ENCODE data around the gene BCAN.
"Not testable (repeated sequence)": the region's sequence is repeated elsewhere in the genome, so short reads cannot be mapped to it uniquely, and the experiment has no call there.

The BCAN gene, protein sequence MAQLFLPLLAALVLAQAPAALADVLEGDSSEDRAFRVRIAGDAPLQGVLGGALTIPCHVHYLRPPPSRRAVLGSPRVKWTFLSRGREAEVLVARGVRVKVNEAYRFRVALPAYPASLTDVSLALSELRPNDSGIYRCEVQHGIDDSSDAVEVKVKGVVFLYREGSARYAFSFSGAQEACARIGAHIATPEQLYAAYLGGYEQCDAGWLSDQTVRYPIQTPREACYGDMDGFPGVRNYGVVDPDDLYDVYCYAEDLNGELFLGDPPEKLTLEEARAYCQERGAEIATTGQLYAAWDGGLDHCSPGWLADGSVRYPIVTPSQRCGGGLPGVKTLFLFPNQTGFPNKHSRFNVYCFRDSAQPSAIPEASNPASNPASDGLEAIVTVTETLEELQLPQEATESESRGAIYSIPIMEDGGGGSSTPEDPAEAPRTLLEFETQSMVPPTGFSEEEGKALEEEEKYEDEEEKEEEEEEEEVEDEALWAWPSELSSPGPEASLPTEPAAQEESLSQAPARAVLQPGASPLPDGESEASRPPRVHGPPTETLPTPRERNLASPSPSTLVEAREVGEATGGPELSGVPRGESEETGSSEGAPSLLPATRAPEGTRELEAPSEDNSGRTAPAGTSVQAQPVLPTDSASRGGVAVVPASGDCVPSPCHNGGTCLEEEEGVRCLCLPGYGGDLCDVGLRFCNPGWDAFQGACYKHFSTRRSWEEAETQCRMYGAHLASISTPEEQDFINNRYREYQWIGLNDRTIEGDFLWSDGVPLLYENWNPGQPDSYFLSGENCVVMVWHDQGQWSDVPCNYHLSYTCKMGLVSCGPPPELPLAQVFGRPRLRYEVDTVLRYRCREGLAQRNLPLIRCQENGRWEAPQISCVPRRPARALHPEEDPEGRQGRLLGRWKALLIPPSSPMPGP

DNA sequence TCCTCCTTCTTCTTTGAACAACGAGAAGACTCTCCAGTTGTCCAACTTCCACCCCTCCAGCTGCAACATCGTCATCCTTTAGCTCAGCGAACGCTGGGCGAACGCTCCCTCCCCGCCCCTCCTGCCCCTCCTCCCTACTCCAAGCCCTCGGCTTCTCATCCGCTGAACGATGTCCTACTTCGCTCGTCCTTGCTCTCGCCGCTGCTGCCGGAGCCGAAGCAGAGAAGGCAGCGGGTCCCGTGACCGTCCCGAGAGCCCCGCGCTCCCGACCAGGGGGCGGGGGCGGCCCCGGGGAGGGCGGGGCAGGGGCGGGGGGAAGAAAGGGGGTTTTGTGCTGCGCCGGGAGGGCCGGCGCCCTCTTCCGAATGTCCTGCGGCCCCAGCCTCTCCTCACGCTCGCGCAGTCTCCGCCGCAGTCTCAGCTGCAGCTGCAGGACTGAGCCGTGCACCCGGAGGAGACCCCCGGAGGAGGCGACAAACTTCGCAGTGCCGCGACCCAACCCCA lies at the start of gene BCAN:
BCAN (plus strand) TSS at position 357 of the 504 bp plus-strand sequence. CDS start 3,938 bp downstream, outside the sequence.
- DNase-seq = peak; percentile 27

DNA sequence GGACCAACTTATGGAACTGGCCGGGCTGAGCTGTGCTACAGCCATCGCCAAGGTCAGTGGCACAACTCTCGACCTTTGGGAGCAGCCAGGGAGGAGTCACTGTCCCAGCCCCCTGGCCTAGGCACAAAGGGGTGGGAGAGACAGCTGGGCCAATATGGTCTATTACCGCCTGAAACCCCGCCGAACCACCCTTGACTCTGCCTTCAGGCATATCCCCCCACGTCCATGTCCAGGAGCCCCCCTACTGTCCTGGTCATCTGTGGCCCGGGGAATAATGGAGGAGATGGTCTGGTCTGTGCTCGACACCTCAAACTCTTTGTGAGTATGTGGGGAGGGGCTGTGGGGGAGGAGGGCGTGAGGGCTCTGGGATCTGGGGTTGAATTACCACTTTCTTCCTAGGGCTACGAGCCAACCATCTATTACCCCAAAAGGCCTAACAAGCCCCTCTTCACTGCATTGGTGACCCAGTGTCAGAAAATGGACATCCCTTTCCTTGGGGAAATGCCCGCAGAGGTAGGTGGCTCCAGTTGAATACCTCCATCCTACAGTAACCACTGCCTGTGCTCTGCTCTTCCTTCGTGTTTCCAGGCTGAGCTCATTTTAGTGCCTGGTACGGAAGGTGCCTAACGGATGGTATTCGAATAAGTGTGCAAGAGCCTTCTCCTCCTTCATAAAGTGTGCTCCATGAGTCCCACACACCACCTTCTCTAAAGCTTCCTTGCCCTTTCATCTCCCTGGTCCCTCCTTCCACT lies 49.6 kb upstream of the BCAN start:
- DNase-seq = no peak

DNA sequence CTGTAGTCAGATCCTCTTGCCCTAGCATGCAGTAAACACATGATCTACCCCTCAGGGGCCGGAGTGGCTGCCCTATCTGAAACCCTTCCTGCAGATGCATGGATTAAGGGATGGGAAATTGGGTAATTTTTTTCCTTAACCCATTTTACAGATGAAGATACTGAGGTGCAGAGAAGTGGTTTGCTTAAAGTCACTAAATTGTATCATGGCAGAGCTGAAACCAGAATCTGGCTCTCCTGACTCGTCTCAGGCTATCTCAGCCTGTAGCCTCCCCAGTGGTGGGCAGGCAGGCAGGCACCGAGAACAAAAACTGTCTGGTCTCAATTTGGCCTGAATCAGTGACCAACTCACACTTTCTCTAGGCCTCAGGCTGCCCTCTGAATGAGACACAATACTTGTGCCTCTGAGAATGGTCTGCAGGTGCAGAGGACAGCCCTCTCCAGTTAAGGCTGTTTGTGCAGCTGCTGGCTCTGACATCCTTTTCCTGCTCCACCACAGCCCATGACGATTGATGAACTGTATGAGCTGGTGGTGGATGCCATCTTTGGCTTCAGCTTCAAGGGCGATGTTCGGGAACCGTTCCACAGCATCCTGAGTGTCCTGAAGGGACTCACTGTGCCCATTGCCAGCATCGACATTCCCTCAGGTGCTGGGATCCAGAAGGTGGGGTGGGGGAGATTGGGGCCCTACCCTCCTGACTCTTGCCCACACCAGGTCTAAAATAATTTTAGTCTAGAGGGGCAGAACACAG lies 48.8 kb upstream of the BCAN start:
- DNase-seq = no peak

DNA sequence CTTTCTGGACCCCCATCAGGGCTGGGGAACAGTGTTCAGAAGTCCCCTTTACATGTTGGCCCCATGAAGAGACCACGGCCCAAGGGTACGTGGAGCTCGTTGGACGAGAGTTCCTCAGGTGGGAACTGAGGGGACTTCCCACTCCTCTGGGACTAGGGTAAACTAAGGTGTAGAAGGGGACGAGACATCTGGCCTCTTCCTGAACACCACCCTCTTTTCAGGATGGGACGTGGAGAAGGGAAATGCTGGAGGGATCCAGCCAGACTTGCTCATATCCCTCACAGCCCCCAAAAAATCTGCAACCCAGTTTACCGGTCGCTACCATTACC lies 48.3 kb upstream of the BCAN start:
- DNase-seq = no peak

DNA sequence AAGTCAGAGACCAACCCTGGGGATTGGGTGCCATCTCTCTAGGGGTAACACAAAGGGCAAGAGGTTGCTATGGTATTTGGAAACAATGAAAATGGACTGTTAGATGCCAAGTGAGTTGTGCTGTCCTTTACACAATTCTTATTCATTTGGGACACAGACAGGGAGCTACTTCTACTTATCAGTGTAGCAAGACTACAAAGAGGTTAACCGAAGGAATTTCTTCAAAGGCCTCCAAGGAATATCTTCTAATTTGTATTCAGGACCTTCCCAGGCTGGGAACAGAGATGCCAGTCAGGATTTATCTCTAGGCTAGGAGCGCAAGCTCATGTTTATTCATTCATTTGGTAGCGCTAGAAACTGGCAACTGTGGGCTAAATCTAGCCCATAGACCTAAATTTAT lies 47.7 kb upstream of the BCAN start:
- no peak for DNase-seq

DNA sequence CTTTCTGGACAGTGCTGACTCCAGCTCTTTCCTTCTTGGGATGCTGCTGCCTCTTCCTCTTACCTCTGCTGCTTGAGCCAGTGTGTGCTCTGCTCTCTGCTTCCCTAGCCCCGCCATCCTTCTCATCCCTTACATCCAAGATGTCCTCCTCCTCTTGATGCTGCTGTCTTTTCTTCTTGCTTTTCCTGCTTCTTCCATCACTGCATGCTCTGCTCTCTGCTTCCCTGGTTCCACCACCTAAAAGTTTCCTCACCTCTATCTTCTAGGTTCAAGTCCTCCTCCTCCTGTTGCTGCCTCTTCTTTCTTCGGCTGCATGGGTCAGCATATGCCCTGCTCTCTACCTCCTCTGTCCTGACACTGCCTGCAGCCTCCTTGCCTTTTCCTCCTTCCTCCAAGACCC lies 46.9 kb upstream of the BCAN start:
- DNase-seq = no peak

DNA sequence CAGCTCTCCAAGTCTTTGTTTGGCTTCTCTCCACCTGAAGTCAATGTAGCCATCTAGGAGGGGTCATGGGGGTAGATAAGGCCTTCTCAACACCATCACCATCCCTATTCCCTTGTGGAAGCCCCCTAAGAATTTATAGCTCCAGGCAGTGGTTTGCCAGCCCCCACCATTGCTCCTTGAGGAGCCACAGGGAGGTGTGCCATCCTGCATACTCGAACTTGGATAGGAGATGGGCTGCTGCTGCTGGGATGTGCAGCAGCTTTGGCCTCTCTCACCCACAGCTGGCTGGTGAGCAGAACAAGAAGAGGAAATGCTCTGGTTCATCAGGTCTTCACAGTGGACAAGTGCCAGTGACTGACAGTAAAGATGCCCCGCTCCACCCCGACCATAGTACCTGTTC lies 45.5 kb upstream of the BCAN start:
- DNase-seq = no peak

DNA sequence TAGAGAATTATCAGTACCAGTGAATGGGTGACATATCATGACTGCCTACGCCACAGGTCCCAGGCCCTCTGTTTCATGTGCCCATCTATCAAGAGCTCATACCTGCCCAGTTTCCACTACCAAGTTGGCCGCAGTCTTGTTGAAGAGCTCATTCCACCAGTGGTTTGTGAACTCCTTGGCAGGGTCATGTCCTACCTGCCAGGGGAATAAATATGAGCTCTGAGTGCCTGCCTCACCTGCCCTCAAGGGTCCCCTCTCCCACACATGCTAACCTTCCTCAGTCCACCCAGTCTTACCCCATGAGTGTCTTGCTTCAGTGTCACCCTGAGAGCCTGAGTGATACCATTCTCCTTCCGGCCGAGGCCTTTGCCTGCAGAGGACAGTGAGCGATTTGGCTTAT lies 43.8 kb upstream of the BCAN start:
- DNase-seq = no peak

DNA sequence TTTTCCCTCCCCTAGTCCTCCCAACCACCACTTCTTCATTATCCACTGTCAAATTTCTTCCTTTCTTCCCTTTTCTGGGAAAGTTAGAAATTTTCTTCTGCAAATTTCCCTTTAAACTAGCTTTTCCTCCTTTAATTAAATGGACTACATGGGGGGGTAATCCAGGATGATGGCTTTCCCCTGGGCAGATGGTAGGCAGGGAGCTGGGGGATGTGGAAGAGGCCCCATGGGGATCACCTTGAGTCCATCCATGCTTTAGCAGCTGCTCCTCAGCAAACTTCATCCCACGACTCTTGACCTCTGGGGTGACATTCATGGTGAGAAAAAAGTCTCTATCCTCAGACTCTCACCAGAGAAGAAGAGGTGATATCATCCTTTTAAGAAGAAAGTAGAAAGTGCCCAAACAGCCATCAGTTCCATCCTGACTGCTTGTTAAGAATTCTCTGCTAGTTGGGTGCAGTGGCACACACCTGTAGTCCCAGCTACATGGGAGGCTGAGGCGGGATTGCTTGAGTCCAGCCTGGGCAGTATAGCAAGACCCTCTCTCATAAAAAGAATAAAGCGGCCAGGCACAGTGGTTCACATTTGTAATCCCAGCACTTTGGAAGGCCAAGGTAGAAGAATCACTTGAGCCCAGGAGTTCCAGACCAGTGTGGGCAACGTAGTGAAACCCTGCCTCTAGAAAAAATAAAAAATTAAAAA lies 43.0 kb upstream of the BCAN start:
- DNase-seq = no peak

DNA sequence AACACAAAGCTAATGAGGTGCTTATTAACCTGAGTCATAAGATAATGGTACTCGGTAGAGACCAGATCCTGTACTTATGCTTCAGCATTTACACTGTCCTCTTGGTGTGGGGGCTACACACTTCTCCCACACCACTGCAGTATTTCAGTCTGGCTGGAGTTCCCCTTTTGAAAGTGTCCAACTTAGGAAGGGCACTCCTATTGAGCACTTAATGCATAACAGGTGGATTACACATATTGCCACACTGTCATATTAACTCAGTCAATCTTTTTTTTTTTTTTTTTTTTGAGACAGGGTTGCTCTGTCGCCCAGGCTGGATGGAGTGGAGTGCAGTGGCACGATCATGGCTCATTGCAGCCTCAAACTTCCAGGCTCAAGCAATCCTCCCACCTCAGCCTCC lies 42.1 kb upstream of the BCAN start:
- no peak for DNase-seq

DNA sequence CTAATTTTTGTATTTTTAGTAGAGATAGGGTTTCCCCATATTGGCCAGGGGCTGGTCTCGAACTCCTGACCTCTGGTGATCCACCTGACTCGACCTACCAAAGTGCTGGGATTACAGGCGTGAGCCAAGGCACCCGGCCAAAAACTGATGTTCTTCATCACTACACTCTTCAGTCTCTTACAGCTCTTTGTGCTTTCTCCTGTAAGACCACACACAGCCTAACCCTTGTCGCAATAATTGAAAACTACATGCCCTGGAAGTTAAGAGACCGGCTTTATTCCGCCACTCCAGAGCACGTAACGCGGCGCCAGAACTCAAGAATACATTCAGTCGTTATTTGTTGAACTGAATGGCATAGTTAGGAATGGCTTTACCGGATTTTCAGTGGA lies 41.2 kb upstream of the BCAN start:
- DNase-seq = no peak

DNA sequence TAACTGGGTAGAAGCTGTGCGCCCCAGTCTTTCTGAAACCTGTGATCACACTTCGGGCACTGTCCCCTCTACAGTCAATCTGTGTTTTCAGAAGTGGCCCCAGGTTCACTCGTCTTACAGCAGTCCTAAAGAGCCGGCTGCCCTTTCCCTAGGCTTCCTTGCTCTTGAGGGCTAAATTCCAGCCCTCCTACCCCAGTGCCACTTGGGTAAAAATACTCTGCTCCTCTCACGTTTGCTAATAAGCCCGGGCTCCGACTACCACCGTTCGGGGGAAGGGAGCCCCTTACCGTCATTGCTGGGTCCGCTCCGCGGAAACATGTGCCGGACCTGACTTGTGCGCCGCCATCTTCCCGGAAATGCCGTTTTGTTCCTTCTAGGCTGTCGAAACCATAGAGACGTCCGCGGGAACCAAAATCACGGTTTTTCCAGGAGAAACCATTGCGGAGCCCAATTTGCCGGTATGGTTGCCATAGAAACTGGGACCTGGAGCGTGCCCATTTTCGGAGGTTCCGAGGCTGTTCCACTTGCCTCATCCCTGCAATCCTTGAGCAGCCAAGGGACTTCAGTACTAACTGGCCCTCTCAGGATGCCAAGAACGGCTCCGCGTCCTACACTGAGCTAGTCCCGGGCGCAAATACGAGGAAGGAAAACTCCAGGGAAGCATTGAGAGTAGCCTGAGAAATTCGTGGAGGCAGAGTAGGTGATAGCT lies 40.6 kb upstream of the BCAN start, which contains the start of gene GPATCH4:
GPATCH4 (minus strand) TSS at position 358 of the 709 bp plus-strand sequence.
- DNase-seq = peak; percentile 81

DNA sequence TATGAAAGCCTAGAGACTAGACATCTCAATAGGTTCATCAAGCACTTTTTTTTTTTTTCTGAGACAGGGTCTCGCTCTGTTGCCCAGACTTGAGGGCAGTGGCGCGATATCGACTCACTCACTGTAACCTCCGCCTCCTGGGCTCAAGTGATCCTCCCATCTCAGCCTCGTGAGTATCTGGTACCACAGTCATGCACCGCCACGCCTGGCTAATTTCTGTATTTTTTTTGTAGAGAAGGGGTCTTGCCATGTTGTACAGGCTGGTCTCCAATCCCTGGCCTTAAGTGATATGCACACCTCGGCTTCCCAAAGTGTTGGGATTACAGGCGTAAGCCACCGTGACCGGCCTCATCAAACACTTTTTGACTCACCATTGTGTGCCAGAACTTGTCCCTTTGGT lies 40.0 kb upstream of the BCAN start:
- DNase-seq = no peak

DNA sequence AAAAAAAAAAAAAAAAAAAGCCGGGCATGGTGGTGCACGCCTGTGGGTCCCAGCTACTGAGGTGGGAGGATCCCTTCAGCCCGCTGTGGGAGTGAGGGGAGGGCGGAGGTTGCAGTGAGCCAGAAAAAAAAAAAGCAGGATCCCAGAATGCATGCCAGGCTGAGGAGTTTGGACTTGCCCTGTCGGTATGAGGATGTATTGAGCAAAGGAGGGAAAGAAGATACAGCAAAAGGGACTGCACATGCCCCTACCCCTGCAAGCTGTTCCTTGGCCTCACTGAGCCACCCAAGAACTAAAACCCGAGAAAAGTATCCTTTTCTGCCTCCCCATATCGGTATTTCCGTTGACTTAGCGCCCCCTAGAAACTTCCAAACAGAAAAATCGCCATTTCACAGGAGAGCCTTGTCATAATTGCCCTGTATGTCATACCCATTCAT lies 39.3 kb upstream of the BCAN start:
- no peak for DNase-seq

DNA sequence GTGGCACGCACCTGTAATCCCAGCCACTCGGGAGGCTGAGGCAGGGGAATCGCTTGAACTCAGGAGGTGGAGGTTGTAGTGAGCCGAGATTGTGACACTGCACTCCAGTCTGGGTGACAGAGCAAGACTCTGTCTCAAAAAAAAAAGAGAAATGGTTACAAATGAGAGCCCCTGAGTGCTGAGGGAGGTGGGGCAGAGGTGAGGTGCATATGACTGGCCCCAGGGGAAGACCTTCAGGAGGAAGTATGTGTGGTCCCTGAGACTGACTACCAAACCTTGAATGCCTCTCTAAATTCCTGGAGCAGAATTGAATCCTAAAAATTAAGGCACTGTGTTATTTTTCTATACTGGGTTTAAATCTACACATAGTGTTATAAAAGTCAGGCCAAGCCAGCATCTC lies 34.6 kb upstream of the BCAN start:
- DNase-seq = not testable (repeated sequence)

DNA sequence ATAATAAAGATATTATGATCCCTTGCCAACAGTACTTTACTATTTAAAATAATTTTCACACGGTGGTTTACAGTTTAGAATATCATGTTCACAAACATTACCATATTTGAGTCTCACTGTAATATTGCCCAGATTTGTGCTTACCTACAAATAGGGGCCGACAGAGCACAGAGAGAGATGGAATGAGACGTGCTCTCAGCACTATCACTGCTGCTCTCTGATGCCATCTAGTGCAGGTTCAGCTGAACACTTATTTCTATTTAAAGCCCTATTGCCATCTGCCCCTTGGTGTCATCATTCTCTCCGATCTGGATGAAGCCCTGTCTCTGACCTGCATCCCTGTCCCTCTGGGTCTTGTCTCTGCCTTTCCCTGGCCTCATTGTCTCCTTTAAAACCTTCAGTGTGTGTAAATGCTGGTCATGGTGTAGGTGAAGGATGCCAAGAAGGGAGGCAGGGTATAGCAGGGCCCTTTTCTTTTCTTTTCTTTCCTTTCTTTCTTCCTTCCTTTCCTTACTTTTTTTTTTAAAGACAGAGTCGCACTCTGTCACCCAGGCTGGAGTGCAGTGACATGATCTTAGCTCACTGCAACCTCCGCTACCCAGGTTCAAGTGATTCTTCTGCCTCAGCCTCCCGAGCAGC lies 33.8 kb upstream of the BCAN start:
- peak; percentile 76 for DNase-seq

DNA sequence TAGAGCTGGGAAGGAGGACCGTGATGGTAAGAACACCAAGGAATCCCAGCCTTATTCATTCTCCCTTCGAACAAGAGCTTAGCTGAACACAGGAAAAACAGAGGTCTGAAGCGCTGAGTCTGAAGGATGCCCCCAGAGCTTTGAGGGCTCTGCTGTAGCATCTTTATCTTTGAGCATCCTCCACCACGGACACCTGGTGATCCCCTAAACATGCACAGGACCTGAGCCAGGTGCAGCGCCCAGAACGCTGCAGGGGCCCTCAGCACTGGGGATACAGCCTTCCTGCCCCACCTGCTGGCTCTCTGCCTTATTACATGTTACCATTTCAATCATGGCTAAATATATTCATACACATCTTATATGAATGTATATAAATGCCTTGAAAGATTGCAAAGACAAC lies 32.9 kb upstream of the BCAN start:
- peak; percentile 42 for DNase-seq

DNA sequence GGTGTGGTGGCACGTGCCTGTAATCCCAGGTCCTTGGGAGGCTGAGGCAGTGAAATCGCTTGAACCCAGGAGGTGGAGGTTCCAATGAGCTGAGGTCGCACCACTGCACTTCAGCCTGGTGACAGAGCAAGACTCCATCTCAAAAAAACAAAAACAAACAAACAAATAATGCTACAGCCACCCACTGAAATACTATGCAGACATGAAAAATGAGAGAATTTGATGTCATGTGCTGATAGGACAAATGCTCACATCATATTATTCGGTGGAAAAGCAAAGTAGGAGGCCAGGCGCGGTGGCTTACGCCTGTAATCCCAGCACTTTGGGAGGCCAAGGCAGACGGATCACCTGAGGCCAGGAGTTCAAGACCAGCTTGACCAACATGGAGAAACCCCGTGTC lies 31.8 kb upstream of the BCAN start:
- not testable (repeated sequence) for DNase-seq

DNA sequence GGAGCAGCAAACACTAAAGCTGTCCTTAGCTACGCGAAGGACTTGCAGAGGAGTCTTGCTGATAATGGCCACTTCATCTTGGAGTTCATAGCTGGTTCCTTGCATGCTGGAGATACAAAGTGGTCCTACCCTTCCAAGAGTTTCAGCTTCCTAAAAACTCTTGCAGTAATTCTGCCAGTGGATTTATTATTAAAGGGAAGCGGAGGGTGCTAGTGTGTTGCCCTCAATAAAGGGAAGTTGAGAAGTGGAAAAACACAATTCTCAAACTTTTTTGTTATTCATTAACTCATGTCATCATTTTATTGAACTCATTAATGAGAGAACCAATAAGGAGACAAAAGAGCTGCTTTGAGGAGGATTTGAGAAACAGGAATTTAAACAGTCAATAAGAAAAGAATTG lies 29.3 kb upstream of the BCAN start:
- DNase-seq = no peak

DNA sequence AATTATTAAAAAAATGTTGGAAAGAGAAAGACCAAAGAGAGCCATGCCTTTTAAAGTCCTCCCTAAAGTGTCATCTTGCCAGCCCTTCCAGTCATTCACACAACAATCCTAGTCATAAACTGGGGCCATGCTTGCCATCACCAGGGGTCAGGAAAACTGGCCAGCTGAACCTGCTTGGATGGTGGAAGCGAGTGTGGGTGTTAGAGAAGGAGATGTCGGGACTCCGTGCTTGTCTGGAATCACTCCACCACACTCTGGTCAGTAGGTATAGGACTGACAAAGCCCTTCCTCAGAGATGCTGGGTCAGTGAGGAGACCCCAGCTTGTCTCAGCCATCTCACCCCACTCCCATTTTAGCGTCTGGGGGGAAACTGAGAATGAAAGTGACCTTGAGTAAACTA lies 26.0 kb upstream of the BCAN start:
- DNase-seq = no peak

DNA sequence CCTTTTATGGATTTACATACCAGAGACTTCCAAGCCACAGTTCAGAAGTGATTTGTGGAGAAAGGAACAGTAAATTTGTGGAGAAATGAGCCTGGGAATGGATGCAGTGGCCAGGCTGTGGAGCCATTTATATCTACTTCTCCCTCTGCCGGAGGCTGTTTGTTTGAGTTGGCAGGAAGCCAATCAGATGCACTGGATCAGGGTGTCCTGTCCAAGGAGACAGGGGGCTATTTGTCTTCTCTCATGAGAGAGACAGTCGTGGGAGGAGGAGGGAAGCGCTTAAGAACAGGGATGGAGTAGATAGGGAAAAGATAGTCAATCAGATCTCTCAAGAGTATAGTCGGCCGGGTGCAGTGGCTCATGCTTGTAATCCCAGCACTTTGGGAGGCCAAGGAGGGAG lies 25.5 kb upstream of the BCAN start:
- DNase-seq = no peak

Measured in DMS79 treated with DMSO at 0.1 percent for 48 hours (cell line).